ENCODE measurements around the gene ST6GALNAC6. TPM values are rescaled to one million over a fixed set of nuclear protein-coding genes. Genes with fewer than 3 reads are reported as not detected.

The ST6GALNAC6 gene
- polyA plus RNA-seq, 3 donors: 8.2 to 14.4 (median 12.0) TPM

DNA sequence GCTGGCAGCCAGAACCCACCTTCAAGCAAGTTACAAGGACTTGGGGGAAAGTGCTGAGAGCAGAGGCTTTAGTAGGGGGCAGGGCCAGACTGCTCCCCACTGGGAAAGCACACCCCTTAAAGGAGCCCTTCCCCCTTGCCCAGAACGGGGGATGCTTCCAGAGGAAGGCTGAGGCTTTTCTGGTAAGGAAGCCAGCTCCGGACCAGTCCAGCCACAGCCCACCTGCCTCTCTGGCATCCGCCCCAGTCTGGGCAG lies 42.5 kb upstream of the ST6GALNAC6 start:
- WGBS (ENCODE audit: insufficient coverage): 85% methylated on average over 3 of the region's 3 CpGs
- H3K4me1 Mint-ChIP-seq: peaks cover 25% of the 10 kb centered on the region
- no peak overlapping the region for H3K4me2 ChIP-seq (replicated peaks; ENCODE audit: extremely low read depth, low read length, poor library complexity, severe bottlenecking)
- no peaks in the 10 kb centered on the region for H3K36me3 ChIP-seq (replicated peaks in 1 of 2; ENCODE audit: control insufficient read depth in 1 of 2, insufficient read depth in 2 of 2, low read length in 2 of 2)
- H3K36me3 Mint-ChIP-seq: peaks cover 6% of the 10 kb centered on the region in 2 donors
- H3K9ac ChIP-seq (ENCODE audit: insufficient read depth, low read length, poor library complexity, severe bottlenecking): no peak overlapping the region
- no peak overlapping the region for H3K27ac ChIP-seq (ENCODE audit: low read depth in 1 of 2, low read length in 2 of 2)
- H2AFZ ChIP-seq (ENCODE audit: insufficient read depth, low read depth, low read length, poor library complexity, severe bottlenecking): no peak overlapping the region
- H3K79me2 ChIP-seq (ENCODE audit: insufficient read depth, low read length): peaks cover 7% of the 10 kb centered on the region
- H4K20me1 ChIP-seq (ENCODE audit: insufficient read depth, low read length): peaks cover 2% of the 10 kb centered on the region
- H3K9me3 ChIP-seq (replicated peaks in 1 of 2; ENCODE audit: control insufficient read depth in 1 of 2, insufficient read depth in 1 of 2, low read length in 2 of 2): no peaks in the 10 kb centered on the region
- no peak overlapping the region for H3K4me3 ChIP-seq (replicated peaks in 1 of 3; ENCODE audit: low read depth in 2 of 3, low read length in 3 of 3)
- peak overlapping the region in 1 of 7 donors; percentile 7 for H3K27ac Mint-ChIP-seq
- peaks cover 19 to 25% of the 10 kb centered on the region in 2 donors for H3K4me1 ChIP-seq (ENCODE audit: control insufficient read depth in 1 of 2, insufficient read depth in 2 of 2, low read length in 2 of 2)
- no peak for DNase-seq
- TF ChIP-seq, protein P1, sequence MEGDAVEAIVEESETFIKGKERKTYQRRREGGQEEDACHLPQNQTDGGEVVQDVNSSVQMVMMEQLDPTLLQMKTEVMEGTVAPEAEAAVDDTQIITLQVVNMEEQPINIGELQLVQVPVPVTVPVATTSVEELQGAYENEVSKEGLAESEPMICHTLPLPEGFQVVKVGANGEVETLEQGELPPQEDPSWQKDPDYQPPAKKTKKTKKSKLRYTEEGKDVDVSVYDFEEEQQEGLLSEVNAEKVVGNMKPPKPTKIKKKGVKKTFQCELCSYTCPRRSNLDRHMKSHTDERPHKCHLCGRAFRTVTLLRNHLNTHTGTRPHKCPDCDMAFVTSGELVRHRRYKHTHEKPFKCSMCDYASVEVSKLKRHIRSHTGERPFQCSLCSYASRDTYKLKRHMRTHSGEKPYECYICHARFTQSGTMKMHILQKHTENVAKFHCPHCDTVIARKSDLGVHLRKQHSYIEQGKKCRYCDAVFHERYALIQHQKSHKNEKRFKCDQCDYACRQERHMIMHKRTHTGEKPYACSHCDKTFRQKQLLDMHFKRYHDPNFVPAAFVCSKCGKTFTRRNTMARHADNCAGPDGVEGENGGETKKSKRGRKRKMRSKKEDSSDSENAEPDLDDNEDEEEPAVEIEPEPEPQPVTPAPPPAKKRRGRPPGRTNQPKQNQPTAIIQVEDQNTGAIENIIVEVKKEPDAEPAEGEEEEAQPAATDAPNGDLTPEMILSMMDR (IDR thresholded peaks at IDR 0.05): no peak
- H3K4me3 Mint-ChIP-seq: no peak overlapping the region
- no peaks in the 10 kb centered on the region for H3K27me3 ChIP-seq (ENCODE audit: control insufficient read depth in 2 of 2, insufficient read depth in 2 of 2, low read length in 2 of 2)
- intact Hi-C loops (cut with micrococcal nuclease): loop anchor here (2.0 to 10.0 kb wide), 3 partner anchors 93 to 175 kb away; no protein-coding TSS in a partner anchor
- H3K27me3 Mint-ChIP-seq (ENCODE audit: low read depth in 3 of 3): peaks cover 0 to 3% (median 0%) of the 10 kb centered on the region in 3 donors
- H3K9me3 Mint-ChIP-seq: no peaks in the 10 kb centered on the region

DNA sequence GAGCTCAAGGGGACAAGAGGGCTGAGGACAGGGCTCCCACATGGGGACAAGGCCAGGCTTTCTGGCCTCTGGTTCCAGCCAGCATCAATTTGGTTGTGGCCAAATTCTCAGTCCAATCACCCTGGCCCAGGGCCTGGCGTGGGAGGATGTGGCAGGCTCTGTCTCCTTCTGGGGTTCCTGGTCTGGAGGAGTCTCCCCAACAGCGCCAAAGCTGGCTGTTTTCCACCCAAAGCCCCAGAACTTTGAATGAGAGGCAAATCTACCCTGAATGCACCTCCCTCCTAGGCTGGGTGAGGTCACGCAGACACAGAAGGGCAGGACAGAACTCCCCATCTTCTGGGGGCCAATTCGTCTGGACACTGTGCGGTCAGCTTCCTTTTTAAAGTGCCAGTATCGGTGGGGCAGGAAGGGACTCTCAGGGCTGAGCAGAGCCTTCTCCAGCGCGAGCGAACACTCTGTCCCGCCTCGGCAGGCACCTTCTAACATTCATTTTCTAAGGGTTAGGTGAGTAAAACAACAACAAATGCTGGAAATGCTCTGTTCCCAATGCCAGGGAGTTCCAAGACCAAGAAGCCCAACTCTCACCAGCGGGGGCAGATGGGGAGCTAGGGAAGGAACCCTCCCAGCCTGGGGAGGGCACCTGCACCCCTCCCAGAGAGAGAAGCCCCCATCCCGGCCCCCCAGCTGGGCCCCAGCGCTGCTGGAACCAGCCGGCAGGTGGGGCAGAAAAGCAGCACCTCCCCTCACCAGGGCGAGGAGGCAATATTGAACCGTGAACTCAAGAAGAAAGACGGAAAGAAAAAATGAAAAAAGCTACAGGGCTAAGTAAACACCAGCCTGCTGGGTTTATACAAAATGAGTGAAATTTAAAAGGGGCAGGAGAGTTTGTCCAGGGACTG lies 41.9 kb upstream of the ST6GALNAC6 start:
- Histone ChIP-seq H3K4me3 (replicated peaks in 1 of 3; ENCODE audit: low read depth in 2 of 3, low read length in 3 of 3) (no peak overlapping the region), H3K9ac (ENCODE audit: insufficient read depth, low read length, poor library complexity, severe bottlenecking) (no peak overlapping the region), H3K79me2 (ENCODE audit: insufficient read depth, low read length) (peaks cover 13% of the 10 kb centered on the region), H3K36me3 (replicated peaks in 1 of 2; ENCODE audit: control insufficient read depth in 1 of 2, insufficient read depth in 2 of 2, low read length in 2 of 2) (no peaks in the 10 kb centered on the region), H3K4me2 (replicated peaks; ENCODE audit: extremely low read depth, low read length, poor library complexity, severe bottlenecking) (no peak overlapping the region), H4K20me1 (ENCODE audit: insufficient read depth, low read length) (peaks cover 8% of the 10 kb centered on the region), H3K27me3 (ENCODE audit: control insufficient read depth in 2 of 2, insufficient read depth in 2 of 2, low read length in 2 of 2) (no peaks in the 10 kb centered on the region), H3K27ac (ENCODE audit: low read depth in 1 of 2, low read length in 2 of 2) (no peak overlapping the region), H3K4me1 (ENCODE audit: control insufficient read depth in 1 of 2, insufficient read depth in 2 of 2, low read length in 2 of 2) (peaks cover 25 to 31% of the 10 kb centered on the region in 2 donors), H2AFZ (ENCODE audit: insufficient read depth, low read depth, low read length, poor library complexity, severe bottlenecking) (no peak overlapping the region), H3K9me3 (replicated peaks in 1 of 2; ENCODE audit: control insufficient read depth in 1 of 2, insufficient read depth in 1 of 2, low read length in 2 of 2) (no peaks in the 10 kb centered on the region)
- H3K9me3 Mint-ChIP-seq: no peaks in the 10 kb centered on the region
- peaks cover 31% of the 10 kb centered on the region for H3K4me1 Mint-ChIP-seq
- H3K4me3 Mint-ChIP-seq: no peak overlapping the region
- TF ChIP-seq, protein P1 (IDR thresholded peaks at IDR 0.05): no peak
- peak overlapping the region in 1 of 7 donors; percentile 7 for H3K27ac Mint-ChIP-seq
- WGBS (ENCODE audit: insufficient coverage): 97% methylated on average over 8 of the region's 18 CpGs
- H3K36me3 Mint-ChIP-seq: peaks cover 6 to 8% of the 10 kb centered on the region in 2 donors
- peaks cover 0 to 3% (median 0%) of the 10 kb centered on the region in 3 donors for H3K27me3 Mint-ChIP-seq (ENCODE audit: low read depth in 3 of 3)
- DNase-seq: no peak
- intact Hi-C loops (cut with micrococcal nuclease): loop anchor here (5.0 to 10.0 kb wide), 2 partner anchors 143 to 176 kb away; no protein-coding TSS in a partner anchor
